Stimulated activated CD4-positive, alpha-beta T cell treated with anti-CD3 and anti-CD28 coated beads, Interleukin-12 subunit alpha, Interleukin-12 subunit beta, amount 100 ng/mL, for 4 hours (primary cell): ENCODE measurements around the gene CDC6.
"Not testable (repeated sequence)": the region's sequence is repeated elsewhere in the genome, so short reads cannot be mapped to it uniquely, and the experiment has no call there.

ENCODE experiments used
- DNase-seq: peaks from one replicate; pipeline ENCODE4 v3.0.0-alpha.2; 2020

CDC6 gene

DNA sequence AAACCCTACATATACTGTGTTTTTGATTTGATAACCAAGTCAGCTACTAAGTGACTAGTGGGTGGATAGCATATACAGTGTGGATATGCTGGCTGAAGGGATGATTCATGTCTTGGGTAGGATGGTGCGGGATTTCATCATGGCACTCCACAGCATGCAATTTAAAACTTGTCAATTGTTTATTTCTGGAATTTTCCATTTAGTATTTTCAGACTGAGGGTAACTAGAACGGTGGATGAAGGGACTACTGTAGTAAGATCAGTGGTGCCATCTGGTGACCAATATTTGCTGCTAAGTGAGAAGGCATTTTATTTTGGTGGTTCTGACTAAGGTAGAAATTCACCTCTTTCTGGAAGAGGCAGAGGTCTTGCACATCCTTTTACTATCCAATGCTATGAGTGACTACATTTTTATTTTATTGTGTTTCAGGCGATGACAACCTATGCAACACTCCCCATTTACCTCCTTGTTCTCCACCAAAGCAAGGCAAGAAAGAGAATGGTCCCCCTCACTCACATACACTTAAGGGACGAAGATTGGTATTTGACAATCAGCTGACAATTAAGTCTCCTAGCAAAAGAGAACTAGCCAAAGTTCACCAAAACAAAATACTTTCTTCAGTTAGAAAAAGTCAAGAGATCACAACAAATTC is 3.1 kb downstream of the CDC6 start:
- no peak for DNase-seq

DNA sequence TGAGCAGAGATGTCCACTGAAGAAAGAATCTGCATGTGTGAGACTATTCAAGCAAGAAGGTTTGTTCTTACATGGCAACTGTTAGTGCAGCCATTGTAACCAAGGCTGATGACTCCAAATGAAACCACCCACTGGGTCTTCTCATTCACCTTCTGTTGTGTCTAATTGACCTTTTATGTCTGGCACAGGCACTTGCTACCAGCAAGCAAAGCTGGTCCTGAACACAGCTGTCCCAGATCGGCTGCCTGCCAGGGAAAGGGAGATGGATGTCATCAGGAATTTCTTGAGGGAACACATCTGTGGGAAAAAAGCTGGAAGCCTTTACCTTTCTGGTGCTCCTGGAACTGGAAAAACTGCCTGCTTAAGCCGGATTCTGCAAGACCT is 3.6 kb downstream of the CDC6 start:
- no peak for DNase-seq

DNA sequence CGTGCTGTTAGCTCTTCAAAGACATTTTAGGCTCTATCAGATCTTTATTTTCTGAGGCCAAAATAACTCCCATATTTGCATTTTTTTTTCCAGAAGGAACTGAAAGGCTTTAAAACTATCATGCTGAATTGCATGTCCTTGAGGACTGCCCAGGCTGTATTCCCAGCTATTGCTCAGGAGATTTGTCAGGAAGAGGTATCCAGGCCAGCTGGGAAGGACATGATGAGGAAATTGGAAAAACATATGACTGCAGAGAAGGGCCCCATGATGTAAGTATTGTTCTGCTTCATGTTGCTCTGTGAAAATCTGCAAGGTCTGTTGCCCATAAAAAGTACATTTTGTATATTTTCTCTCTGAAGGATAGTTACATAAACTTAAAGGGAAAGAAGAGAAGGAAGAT is 5.7 kb downstream of the CDC6 start:
- no peak for DNase-seq

GRCh38 chr17:40295488-40296436 is 8.1 kb downstream of the CDC6 start:
- DNase-seq = no peak

DNA sequence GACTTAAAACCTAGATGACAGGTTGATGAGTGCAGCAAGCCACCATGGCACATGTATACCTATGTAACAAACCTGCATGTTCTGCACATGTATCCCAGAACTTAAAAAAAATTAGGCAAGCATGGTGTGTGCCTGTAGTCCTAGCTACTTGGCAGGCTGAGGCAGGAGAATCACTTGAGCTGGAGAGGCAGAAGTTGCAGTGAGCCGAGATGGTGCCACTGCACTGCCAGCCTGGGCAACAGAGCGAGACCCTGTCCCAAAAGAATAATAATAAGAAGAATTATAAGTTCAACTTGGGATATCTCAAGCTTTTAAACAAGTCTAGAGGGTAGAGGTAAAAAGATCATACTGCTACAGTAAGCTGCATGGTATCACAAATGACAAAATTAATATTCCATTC is 9.8 kb downstream of the CDC6 start:
- no peak for DNase-seq

- no peak for DNase-seq
These were observed 11.0 kb downstream of the CDC6 start for GRCh38 chr17:40298726-40299125.

- DNase-seq = not testable (repeated sequence)
These were observed 11.6 kb downstream of the CDC6 start for GRCh38 chr17:40299159-40299757.

- no peak for DNase-seq
These were observed 13.6 kb downstream of the CDC6 start for GRCh38 chr17:40301315-40301714.

- no peak for DNase-seq
These were observed 15.5 kb downstream of the CDC6 start for GRCh38 chr17:40303009-40303657.

DNA sequence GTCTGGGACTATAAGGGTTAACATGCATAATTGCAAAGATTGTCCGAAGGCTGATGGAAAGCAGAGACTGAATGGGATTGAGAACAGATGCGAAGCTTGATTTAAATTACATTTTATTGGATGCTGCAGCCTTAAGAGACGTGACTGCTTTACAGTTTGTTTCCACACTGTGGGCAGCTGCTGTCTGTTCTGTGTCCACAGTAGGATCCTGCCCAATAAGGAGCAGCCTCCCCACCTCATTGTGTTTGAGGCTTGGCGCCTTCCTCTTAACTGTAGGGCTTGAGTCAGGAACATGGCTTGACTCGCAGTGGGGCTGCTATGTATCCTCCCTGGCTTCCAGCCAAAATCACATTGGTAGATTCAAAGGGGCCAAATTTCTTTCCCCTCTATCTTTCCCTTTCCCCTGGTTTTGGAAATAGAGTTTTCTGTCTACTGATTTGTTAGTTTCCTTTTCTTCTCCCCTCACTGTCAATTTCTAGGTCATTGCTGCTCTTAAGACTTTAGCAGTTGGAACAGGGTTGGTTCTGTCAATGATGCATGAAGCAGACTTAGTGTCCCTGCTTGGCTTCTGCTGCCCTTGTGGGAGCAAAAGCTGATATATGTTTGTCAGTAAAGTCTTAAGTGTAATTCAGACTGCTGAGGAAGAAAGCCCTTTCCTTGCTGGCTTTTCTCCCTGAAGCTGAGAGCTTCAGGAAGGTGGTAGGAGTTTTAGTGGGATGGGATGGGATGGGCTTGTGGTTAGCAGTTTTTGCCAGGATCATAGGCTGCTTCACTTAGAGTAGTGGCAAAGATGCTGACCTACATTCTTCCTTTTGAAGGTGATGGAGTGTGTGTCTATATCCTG is 16.3 kb downstream of the CDC6 start:
- DNase-seq = no peak

DNA sequence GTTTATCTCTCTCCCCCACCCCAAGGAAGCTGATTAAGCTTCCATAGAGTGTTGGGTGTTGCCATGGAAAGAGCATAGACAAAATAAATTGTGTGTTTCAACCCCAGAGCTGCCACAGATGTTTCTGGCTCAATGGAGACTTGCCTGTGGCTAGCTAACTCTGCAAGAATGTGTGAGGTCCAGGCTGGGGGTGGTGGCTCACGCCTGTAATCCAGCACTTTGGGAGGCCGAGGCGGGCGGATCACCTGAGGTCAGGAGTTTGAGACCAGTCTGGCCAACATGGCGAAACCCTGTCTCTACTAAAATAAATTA is 16.8 kb downstream of the CDC6 start:
- not testable (repeated sequence) for DNase-seq

- not testable (repeated sequence) for DNase-seq
These were observed 17.2 kb downstream of the CDC6 start for GRCh38 chr17:40304866-40305265.

- no peak for DNase-seq
These were observed 18.7 kb downstream of the CDC6 start for GRCh38 chr17:40306395-40306794.

- DNase-seq = no peak
These were observed 19.5 kb downstream of the CDC6 start for GRCh38 chr17:40307001-40307730.

DNA sequence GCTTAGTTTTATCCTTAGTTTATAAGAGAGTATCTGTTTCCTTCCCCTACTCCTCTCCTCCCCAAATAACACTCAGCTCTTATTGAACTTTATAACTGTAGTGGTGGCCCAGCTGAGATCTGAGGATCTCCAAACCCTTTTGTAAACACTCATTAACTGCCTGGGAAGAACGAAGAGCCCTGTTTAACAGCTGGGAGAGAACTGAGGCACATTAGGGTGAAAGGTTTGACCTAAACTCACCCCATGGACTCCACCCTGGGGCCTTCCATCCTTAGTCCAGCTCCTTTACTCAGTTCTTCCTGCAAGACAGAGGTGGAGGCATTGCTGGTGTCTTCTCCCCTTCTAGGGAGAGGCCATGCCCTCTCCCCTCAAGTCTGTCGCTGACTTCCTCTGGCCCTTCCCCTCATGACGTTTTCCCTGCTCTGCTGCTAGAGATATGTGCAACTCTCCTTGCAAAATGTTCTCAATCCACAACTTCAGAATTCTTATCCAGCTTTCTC is 20.1 kb downstream of the CDC6 start:
- DNase-seq = no peak

GRCh38 chr17:40309031-40309948 is 21.6 kb downstream of the CDC6 start, which contains the start of gene RARA:
Gene RARA (plus strand): TSS chr17:40309180. CDS start chr17:40331219, 22,039 bp downstream.
- no peak for DNase-seq

- DNase-seq = no peak
These were observed 22.4 kb downstream of the CDC6 start for GRCh38 chr17:40309949-40310510.

GRCh38 chr17:40310882-40311391 is 23.3 kb downstream of the CDC6 start:
- no peak for DNase-seq

GRCh38 chr17:40311575-40311974 is 23.9 kb downstream of the CDC6 start:
- no peak for DNase-seq
